Measurements from ENCODE around the gene NPHP4.

NPHP4 gene

GRCh38 chr1:5915587-5916571 is 76.3 kb downstream of the NPHP4 start:
- in situ Hi-C loops (cut with MboI; ENCODE audit: low sequenced_read_pairs): no loop called here

- in situ Hi-C loops (cut with MboI; ENCODE audit: low sequenced_read_pairs): no loop called here
These were observed 77.4 kb downstream of the NPHP4 start for GRCh38 chr1:5914676-5915365.

- in situ Hi-C loops (cut with MboI; ENCODE audit: low sequenced_read_pairs): no loop called here
These were observed 78.3 kb downstream of the NPHP4 start for GRCh38 chr1:5913876-5914275.

- in situ Hi-C loops (cut with MboI; ENCODE audit: low sequenced_read_pairs): no loop called here
These were observed 79.0 kb downstream of the NPHP4 start for GRCh38 chr1:5913078-5913845.

GRCh38 chr1:5911871-5912271 is 80.4 kb downstream of the NPHP4 start:
- in situ Hi-C loops (cut with MboI; ENCODE audit: low sequenced_read_pairs): no loop called here

GRCh38 chr1:5911157-5911556 is 81.1 kb downstream of the NPHP4 start:
- in situ Hi-C loops (cut with MboI; ENCODE audit: low sequenced_read_pairs): no loop called here

GRCh38 chr1:5910666-5911065 is 81.6 kb downstream of the NPHP4 start:
- in situ Hi-C loops (cut with MboI; ENCODE audit: low sequenced_read_pairs): no loop called here

GRCh38 chr1:5910276-5910620 is 82.0 kb downstream of the NPHP4 start:
- in situ Hi-C loops (cut with MboI; ENCODE audit: low sequenced_read_pairs): no loop called here

GRCh38 chr1:5909576-5910275 is 82.5 kb downstream of the NPHP4 start:
- in situ Hi-C loops (cut with MboI; ENCODE audit: low sequenced_read_pairs): no loop called here

GRCh38 chr1:5908461-5909375 is 83.5 kb downstream of the NPHP4 start:
- in situ Hi-C loops (cut with MboI; ENCODE audit: low sequenced_read_pairs): no loop called here

GRCh38 chr1:5907966-5908365 is 84.3 kb downstream of the NPHP4 start:
- in situ Hi-C loops (cut with MboI; ENCODE audit: low sequenced_read_pairs): no loop called here

GRCh38 chr1:5907386-5907785 is 84.8 kb downstream of the NPHP4 start:
- in situ Hi-C loops (cut with MboI; ENCODE audit: low sequenced_read_pairs): no loop called here

- in situ Hi-C loops (cut with MboI; ENCODE audit: low sequenced_read_pairs): no loop called here
These were observed 85.3 kb downstream of the NPHP4 start for GRCh38 chr1:5906966-5907365.

GRCh38 chr1:5906116-5906515 is 86.1 kb downstream of the NPHP4 start:
- in situ Hi-C loops (cut with MboI; ENCODE audit: low sequenced_read_pairs): no loop called here

GRCh38 chr1:5905436-5905835 is 86.8 kb downstream of the NPHP4 start:
- in situ Hi-C loops (cut with MboI; ENCODE audit: low sequenced_read_pairs): no loop called here

GRCh38 chr1:5904551-5904950 is 87.7 kb downstream of the NPHP4 start:
- in situ Hi-C loops (cut with MboI; ENCODE audit: low sequenced_read_pairs): no loop called here

- in situ Hi-C loops (cut with MboI; ENCODE audit: low sequenced_read_pairs): no loop called here
These were observed 88.5 kb downstream of the NPHP4 start for GRCh38 chr1:5903680-5904079.

GRCh38 chr1:5903031-5903430 is 89.2 kb downstream of the NPHP4 start:
- in situ Hi-C loops (cut with MboI; ENCODE audit: low sequenced_read_pairs): no loop called here

- in situ Hi-C loops (cut with MboI; ENCODE audit: low sequenced_read_pairs): no loop called here
These were observed 90.4 kb downstream of the NPHP4 start for GRCh38 chr1:5901841-5902240.

GRCh38 chr1:5901150-5901549 is 91.1 kb downstream of the NPHP4 start:
- in situ Hi-C loops (cut with MboI; ENCODE audit: low sequenced_read_pairs): no loop called here

Data from HL-60/S4 treated with retinoic acid at 250 ng/mL for 4 days and 3 days (cell line).